H1 (cell line): Measurements from ENCODE around the gene PSME2. TPM values are rescaled to one million over a fixed set of nuclear protein-coding genes. Genes with fewer than 3 reads are reported as not detected.
A peak's percentile ranks its signal among the peaks of the same experiment; 100 is the strongest.

Experiments used
- ASH2L ChIP-seq: fragments of 200-600, 300-600 bp; sonication (generic); IDR thresholded peaks from one replicate; pipeline ENCODE4 v1.7.1; 2017; ENCODE audit warnings: low read length
- ATF3 ChIP-seq: IDR thresholded peaks from 2 replicates; pipeline ENCODE4 v1.6.1; 2011; ENCODE audit warnings: low read depth, mild to moderate bottlenecking, low read length; ENCODE audit not compliant: insufficient read depth
- CBX8 ChIP-seq: fragments of 300-800, 300-1000 bp; sonication (generic); IDR thresholded peaks from 2 replicates; pipeline ENCODE4 v1.7.1; 2016; ENCODE audit warnings: low read depth, low read length, borderline replicate concordance
- CTBP2 ChIP-seq: IDR thresholded peaks from 2 replicates; pipeline ENCODE4 v1.7.0; 2011; ENCODE audit warnings: borderline replicate concordance, mild to moderate bottlenecking, moderate library complexity, mixed read lengths, low read length; ENCODE audit not compliant: insufficient read depth, insufficient read length
- CTCF ChIP-seq, 3 experiments: IDR thresholded peaks; 1 replicate in 2 of 3; 2 replicates in 1 of 3; pipeline versions ENCODE4 v1.5.1 to v1.6.1; 2011; ENCODE audit warnings: low read length in 3 of 3, mild to moderate bottlenecking in 3 of 3, inconsistent platforms in 2 of 3, low read depth in 1 of 3, moderate library complexity in 1 of 3; ENCODE audit not compliant: insufficient read depth in 1 of 3; ENCODE audit errors: control extremely low read depth in 1 of 3
- E2F6 ChIP-seq: IDR thresholded peaks from 2 replicates; pipeline ENCODE4 v1.6.1; 2012; ENCODE audit warnings: inconsistent platforms
- FOSL1 ChIP-seq: IDR thresholded peaks from 2 replicates; pipeline ENCODE4 v1.6.1; 2011; ENCODE audit warnings: mild to moderate bottlenecking, low read depth, low read length, moderate library complexity; ENCODE audit not compliant: insufficient read depth
- GTF2F1 ChIP-seq: IDR thresholded peaks from 2 replicates; pipeline ENCODE4 v1.6.1; 2012; ENCODE audit warnings: low read depth, low read length, improper control_type of control experiment, borderline replicate concordance
- JUN ChIP-seq: IDR thresholded peaks from 2 replicates; pipeline ENCODE4 v1.6.1; 2011; ENCODE audit warnings: low read depth, mild to moderate bottlenecking, improper control_type of control experiment, low read length
- JUND ChIP-seq: IDR thresholded peaks from 2 replicates; pipeline ENCODE4 v1.6.1; 2011; ENCODE audit warnings: mild to moderate bottlenecking, improper control_type of control experiment, low read length
- KDM1A ChIP-seq: fragments of 200-600, 300-600 bp; sonication (generic); IDR thresholded peaks from 2 replicates; pipeline ENCODE4 v1.7.1; 2016; ENCODE audit warnings: mild to moderate bottlenecking, low read length, borderline replicate concordance
- KDM5A ChIP-seq: fragments of 200-600 bp; IDR thresholded peaks from 2 replicates; pipeline ENCODE4 v1.7.1; 2012; ENCODE audit warnings: mild to moderate bottlenecking, low read length, inconsistent platforms, mixed read lengths
- PHF8 ChIP-seq: fragments of 200-600 bp; sonication (generic); conservative IDR thresholded peaks from 2 replicates; pipeline ENCODE4 v1.7.1; 2012; ENCODE audit warnings: low read depth, mild to moderate bottlenecking, inconsistent platforms, low read length, moderate library complexity
- RFX5 ChIP-seq: IDR thresholded peaks from 2 replicates; pipeline ENCODE4 v1.6.1; 2011; ENCODE audit warnings: low read depth, low read length, improper control_type of control experiment, borderline replicate concordance
- SIN3A ChIP-seq, 2 experiments: IDR thresholded peaks in 1 of 2; conservative IDR thresholded peaks in 1 of 2; 2 replicates each; pipeline ENCODE4 v1.6.1; 2011 to 2012; ENCODE audit warnings: low read length in 2 of 2, improper control_type of control experiment in 1 of 2, low read depth in 1 of 2, mild to moderate bottlenecking in 1 of 2
- SIRT6 ChIP-seq: IDR thresholded peaks from one replicate; pipeline ENCODE4 v1.7.1; 2012; ENCODE audit warnings: low read length, inconsistent platforms
- SUZ12 ChIP-seq: fragments of 200-600 bp; sonication (generic); IDR thresholded peaks from 2 replicates; pipeline ENCODE4 v1.6.1; 2012; ENCODE audit warnings: mild to moderate bottlenecking, inconsistent platforms, low read length, moderate library complexity, mixed read lengths
- TAF1 ChIP-seq: IDR thresholded peaks from 2 replicates; pipeline ENCODE4 v1.6.1; 2011; ENCODE audit warnings: mild to moderate bottlenecking, low read depth, low read length
- TCF12 ChIP-seq: IDR thresholded peaks from 2 replicates; pipeline ENCODE4 v1.6.1; 2011; ENCODE audit warnings: low read depth, mild to moderate bottlenecking, low read length
- TEAD4 ChIP-seq: IDR thresholded peaks from 2 replicates; pipeline ENCODE4 v1.6.1; 2012; ENCODE audit warnings: low read depth, low read length, inconsistent platforms, mixed read lengths
- polyA plus RNA-seq, 7 experiments: library from polyadenylated mRNA; depleted of rRNA in 3 of 7; stranded (reverse) in 5 of 7; unstranded in 2 of 7; fragments of >200 nt in 5 of 7; fragments of 200-250 nt in 2 of 7; gene quantifications; 1 replicate in 5 of 7; 2 replicates in 1 of 7; 4 replicates in 1 of 7; pipeline versions ENCODE4 v1.2.1 to v1.2.3, GENCODE V29; 2011 to 2013; ENCODE audit warnings: missing spikeins in 2 of 7, mixed read lengths in 2 of 7
- total RNA-seq: library from RNA; stranded (reverse); fragmentation: NEBNext Ultra II Directional; extraction: Animal tissue kit (Norgen Biotek cat#: 25700); gene quantifications from 2 replicates; pipeline ENCODE4 v1.2.1, GENCODE V29; 2021

The PSME2 gene
- total and polyA plus RNA-seq, 2 of the 8 experiments (the other 6 are each of a cell fraction or from before 2014, with no cell fraction given): 71.8 to 111 TPM

- TF ChIP-seq PHF8 (peak; percentile 84), TEAD4 (no peak), CTCF (IDR thresholded peaks at IDR 0.05; ENCODE audit: control extremely low read depth in 1 of 3, insufficient read depth in 1 of 3, low read depth in 1 of 3, low read length in 3 of 3) (peak; percentile 23 to 48 (median 26); a peak in 3 of 4 replicates), FOSL1 (no peak), E2F6 (0 out of 2 replicates have a peak, but pooled peaks have one; percentile 41), JUN (no peak), SUZ12 (no peak), ATF3 (no peak), SIN3A (conservative IDR thresholded peaks at IDR 0.05 in 1 of 2, IDR thresholded peaks at IDR 0.05 in 1 of 2; ENCODE audit: low read depth in 1 of 2, low read length in 2 of 2) (peak in 1 of 2 experiments; percentile 75; a peak in 1 of 4 replicates), KDM5A (no peak), CTBP2 (no peak), GTF2F1 (0 out of 2 replicates have a peak, but pooled peaks have one; percentile 42), JUND (no peak), CBX8 (no peak), TAF1 (peak; percentile 92), RFX5 (peak; percentile 69; the same call in 1 of the 2 replicates), ASH2L (no peak), SIRT6 (no peak), TCF12 (0 out of 2 replicates have a peak, but pooled peaks have one; percentile 4), KDM1A (no peak)
Measured at GRCh38 chr14:24141097-24141880, 5.1 kb downstream of the PSME2 start, which contains the start of gene EMC9 (continued).
